Measurements from ENCODE around the gene NKD1. TPM values are rescaled to one million over a fixed set of nuclear protein-coding genes. Genes with fewer than 3 reads are reported as not detected.

NKD1 gene
- total RNA-seq, 4 donors from 2014 or later: 37.1 to 87.8 (median 54.1) TPM

DNA sequence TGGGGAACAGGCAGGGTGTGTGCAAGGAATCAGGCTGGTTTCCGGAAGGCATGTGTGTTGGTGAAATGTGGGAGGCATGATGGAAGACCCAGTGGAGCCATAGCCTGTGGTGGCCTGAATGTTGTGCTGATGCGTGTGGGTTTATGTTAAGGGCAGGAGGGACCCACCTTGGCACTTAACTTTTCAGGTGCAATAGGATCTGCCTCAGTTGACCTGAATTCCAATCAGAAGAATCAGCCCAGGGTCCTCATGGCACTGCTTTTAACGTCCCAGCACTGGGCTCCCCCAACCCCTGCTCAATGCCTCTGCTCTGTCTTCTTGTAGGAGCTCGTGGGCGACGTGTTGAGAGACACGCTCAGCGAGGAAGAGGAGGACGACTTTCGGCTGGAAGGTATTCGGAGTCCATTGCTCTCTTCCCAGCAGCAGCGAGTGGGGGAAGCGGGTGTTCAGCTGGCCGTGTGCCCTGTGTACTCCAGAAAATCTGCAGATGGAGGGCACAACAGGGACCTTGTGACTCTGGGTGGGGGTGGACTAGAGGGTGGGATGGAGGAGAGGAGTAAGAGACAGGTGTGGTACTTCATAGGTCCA lies 59.9 kb downstream of the NKD1 start:
- Histone ChIP-seq H3K4me3 (no peak overlapping the region), H3K27me3 (no peaks in the 10 kb centered on the region), H3K36me3 (no peaks in the 10 kb centered on the region), H3K9me3 (no peaks in the 10 kb centered on the region), H3K27ac (replicated peaks in 1 of 4) (peak overlapping the region; percentile 85 to 92 (median 88)), H3K4me1 (peaks cover 27 to 100% (median 98%) of the 10 kb centered on the region in 4 donors)
- no peak for TF ChIP-seq EP300 (IDR thresholded peaks at IDR 0.05)
- no peak for TF ChIP-seq POLR2A (IDR thresholded peaks at IDR 0.05; ENCODE audit: low read depth)
- no peak for TF ChIP-seq CTCF (IDR thresholded peaks at IDR 0.05)
- TF ChIP-seq POLR2AphosphoS5 (IDR thresholded peaks at IDR 0.05): no peak
- WGBS: 70% methylated on average over 14 of the region's 14 CpGs
- DNase-seq (ENCODE audit: extremely low spot score): no peak
- intact Hi-C loops (cut with DNase I): no loop called here

DNA sequence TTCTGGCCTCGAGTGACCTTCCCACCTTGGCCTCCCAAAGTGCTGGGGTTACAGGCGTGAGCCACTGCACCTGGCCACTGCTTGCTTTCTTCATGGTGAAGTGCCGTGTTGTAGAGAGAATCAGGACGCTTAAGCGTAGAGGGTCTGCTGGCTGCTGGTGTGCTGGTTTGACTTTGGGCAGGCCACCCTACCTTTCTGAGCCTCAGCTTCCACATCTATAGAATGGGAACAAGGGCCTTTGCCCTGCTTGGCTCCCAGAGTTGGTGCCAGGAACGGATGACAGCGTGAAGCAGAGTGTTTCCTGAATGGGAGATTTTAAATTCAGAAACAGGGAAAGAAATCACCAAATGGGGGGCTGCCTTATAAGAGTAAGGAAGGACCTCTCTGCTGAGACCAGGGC lies 60.9 kb downstream of the NKD1 start:
- H3K27ac ChIP-seq (replicated peaks in 1 of 4): peak overlapping the region; percentile 85 to 92 (median 88)

GRCh38 chr16:50609471-50609870 lies 61.3 kb downstream of the NKD1 start:
- Histone ChIP-seq H3K27me3 (no peaks in the 10 kb centered on the region), H3K4me1 (peaks cover 28 to 100% (median 98%) of the 10 kb centered on the region in 4 donors), H3K4me3 (no peak overlapping the region), H3K27ac (replicated peaks in 1 of 4) (peak overlapping the region; percentile 85 to 92 (median 88)), H3K9me3 (no peaks in the 10 kb centered on the region), H3K36me3 (no peaks in the 10 kb centered on the region)
- TF ChIP-seq EP300 (IDR thresholded peaks at IDR 0.05): no peak
- peak in 1 of 3 experiments; percentile 32 for TF ChIP-seq CTCF (IDR thresholded peaks at IDR 0.05)
- TF ChIP-seq POLR2A (IDR thresholded peaks at IDR 0.05; ENCODE audit: low read depth): no peak
- peak in 1 of 2 donors; percentile 54 for TF ChIP-seq POLR2AphosphoS5 (IDR thresholded peaks at IDR 0.05)
- DNase-seq (ENCODE audit: extremely low spot score): no peak
- 55% methylated on average over 5 of the region's 5 CpGs for WGBS
- intact Hi-C loops (cut with DNase I): no loop called here

More for the DNA sequence above, 60.9 kb downstream of the NKD1 start:
- intact Hi-C loops (cut with DNase I): no loop called here
- Histone ChIP-seq H3K27me3 (no peaks in the 10 kb centered on the region), H3K4me3 (no peak overlapping the region), H3K4me1 (peaks cover 26 to 100% (median 98%) of the 10 kb centered on the region in 4 donors), H3K36me3 (no peaks in the 10 kb centered on the region), H3K9me3 (no peaks in the 10 kb centered on the region)
- TF ChIP-seq CTCF (IDR thresholded peaks at IDR 0.05) (no peak), POLR2AphosphoS5 (IDR thresholded peaks at IDR 0.05) (no peak), EP300 (IDR thresholded peaks at IDR 0.05) (no peak)
- DNase-seq (ENCODE audit: extremely low spot score): no peak
- 83% methylated on average over 7 of the region's 7 CpGs for WGBS

- DNase-seq (ENCODE audit: extremely low spot score): no peak
- intact Hi-C loops (cut with DNase I): no loop called here
- no peaks in the 10 kb centered on the region for H3K36me3 ChIP-seq
- TF ChIP-seq CTCF (IDR thresholded peaks at IDR 0.05) (peak in 2 of 3 experiments; percentile 3 to 32), POLR2AphosphoS5 (IDR thresholded peaks at IDR 0.05) (no peak), POLR2A (IDR thresholded peaks at IDR 0.05; ENCODE audit: low read depth) (no peak), EP300 (IDR thresholded peaks at IDR 0.05) (no peak)
- no peaks in the 10 kb centered on the region for H3K27me3 ChIP-seq
- H3K4me3 ChIP-seq: no peak overlapping the region
- peak overlapping the region; percentile 85 to 92 (median 88) for H3K27ac ChIP-seq (replicated peaks in 1 of 4)
- WGBS: 64% methylated on average over 15 of the region's 21 CpGs
- H3K4me1 ChIP-seq: peaks cover 35 to 100% (median 100%) of the 10 kb centered on the region in 4 donors
- no peaks in the 10 kb centered on the region for H3K9me3 ChIP-seq
These were observed 62.4 kb downstream of the NKD1 start for GRCh38 chr16:50610331-50611262.
